HEK293 (cell line): ENCODE results near the gene NAALADL2.

ENCODE experiments used
- CTCF ChIA-PET: fragments of 350-600 bp; formaldehyde crosslinking; extraction: SDS; loops from one replicate; lab custom pipeline; 2021; ENCODE audit warnings: antibody characterized with exemption; lab: Yijun Ruan, JAX
- POLR2A ChIA-PET: fragments of 300-600 bp; formaldehyde crosslinking; extraction: SDS; loops from one replicate; lab custom pipeline; 2020; ENCODE audit warnings: antibody characterized with exemption, inconsistent platforms; lab: Yijun Ruan, JAX
- H3K27ac ChIP-seq: fragments of 200-500 bp; sonication (Bioruptor generic); 2 replicates; pipeline ENCODE4 v1.5.1; 2014; ENCODE audit warnings: low read depth, low read length, control low read depth, inconsistent platforms; ENCODE audit errors: extremely low read depth
- H3K36me3 ChIP-seq, 2 experiments: fragments of 200-500 bp in 1 of 2; sonication (Bioruptor generic) in 1 of 2; 1 replicate in 1 of 2; 2 replicates in 1 of 2; pipeline ENCODE4 v1.5.1; 2014 to 2017; ENCODE audit warnings: inconsistent platforms in 2 of 2, low read length in 2 of 2; ENCODE audit not compliant: control insufficient read depth in 2 of 2, insufficient read depth in 1 of 2
- H3K4me1 ChIP-seq: fragments of 200-500 bp; sonication (Bioruptor generic); 2 replicates; pipeline ENCODE4 v1.5.1; 2014; ENCODE audit warnings: mild to moderate bottlenecking, low read length, inconsistent platforms; ENCODE audit not compliant: control insufficient read depth, insufficient read depth
- H3K4me3 ChIP-seq: 2 replicates; pipeline ENCODE4 v1.5.1; 2011; ENCODE audit warnings: low read depth, mild to moderate bottlenecking, control low read depth, low read length, moderate library complexity
- H3K9me3 ChIP-seq: fragments of 200-500 bp; sonication (Bioruptor generic); 2 replicates; pipeline ENCODE4 v1.5.1; 2014; ENCODE audit warnings: low read depth, low read length, inconsistent platforms; ENCODE audit not compliant: control insufficient read depth, insufficient read depth
- MZF1 ChIP-seq: fragments of 450-650 bp; formaldehyde crosslinking; IDR thresholded peaks from 2 replicates; pipeline ENCODE4 v1.5.1; 2017; ENCODE audit warnings: missing biosample characterization, missing genetic modification characterization, borderline replicate concordance
- SCRT1 ChIP-seq: fragments of 450-650 bp; formaldehyde crosslinking; IDR thresholded peaks from 2 replicates; pipeline ENCODE4 v1.5.1; 2016; ENCODE audit warnings: missing biosample characterization, missing genetic modification characterization, borderline replicate concordance
- SP7 ChIP-seq: fragments of 450-650 bp; formaldehyde crosslinking; IDR thresholded peaks from 2 replicates; pipeline ENCODE4 v1.5.1; 2016; ENCODE audit warnings: missing biosample characterization, missing genetic modification characterization
- ZBTB21 ChIP-seq: fragments of 450-650 bp; formaldehyde crosslinking; IDR thresholded peaks from 2 replicates; pipeline ENCODE4 v1.5.1; 2017; ENCODE audit warnings: missing biosample characterization, missing genetic modification characterization
- ZFHX2 ChIP-seq: fragments of 450-650 bp; formaldehyde crosslinking; conservative IDR thresholded peaks from 2 replicates; pipeline ENCODE4 v1.5.1; 2016; ENCODE audit warnings: missing biosample characterization, missing genetic modification characterization
- ZNF114 ChIP-seq: fragments of 450-650 bp; formaldehyde crosslinking; IDR thresholded peaks from 2 replicates; pipeline ENCODE4 v1.5.0; 2017; ENCODE audit warnings: missing biosample characterization, missing genetic modification characterization
- ZNF140 ChIP-seq: fragments of 450-650 bp; formaldehyde crosslinking; IDR thresholded peaks from 2 replicates; pipeline ENCODE4 v1.5.1; 2016; ENCODE audit warnings: missing biosample characterization, missing genetic modification characterization
- ZNF16 ChIP-seq: fragments of 450-650 bp; formaldehyde crosslinking; IDR thresholded peaks from 2 replicates; pipeline ENCODE4 v1.5.1; 2016; ENCODE audit warnings: low read depth, missing biosample characterization, missing genetic modification characterization
- ZNF223 ChIP-seq: fragments of 450-650 bp; formaldehyde crosslinking; IDR thresholded peaks from 2 replicates; pipeline ENCODE4 v1.5.1; 2016; ENCODE audit warnings: missing biosample characterization, missing genetic modification characterization
- ZNF266 ChIP-seq: fragments of 450-650 bp; formaldehyde crosslinking; IDR thresholded peaks from 2 replicates; pipeline ENCODE4 v1.5.1; 2016; ENCODE audit warnings: missing biosample characterization, missing genetic modification characterization, low read depth
- ZNF341 ChIP-seq: fragments of 450-650 bp; formaldehyde crosslinking; IDR thresholded peaks from 2 replicates; pipeline ENCODE4; 2016; ENCODE audit warnings: low read depth, missing biosample characterization, missing genetic modification characterization
- ZNF366 ChIP-seq: fragments of 450-650 bp; formaldehyde crosslinking; conservative IDR thresholded peaks from 2 replicates; pipeline ENCODE4 v1.5.1; 2016; ENCODE audit warnings: missing biosample characterization, missing genetic modification characterization
- ZNF394 ChIP-seq: fragments of 450-650 bp; formaldehyde crosslinking; IDR thresholded peaks from 2 replicates; pipeline ENCODE4 v1.5.1; 2016; ENCODE audit warnings: missing biosample characterization, missing genetic modification characterization, mild to moderate bottlenecking, moderate library complexity, borderline replicate concordance
- ZNF404 ChIP-seq: fragments of 450-650 bp; formaldehyde crosslinking; IDR thresholded peaks from 2 replicates; pipeline ENCODE4 v1.5.1; 2017; ENCODE audit warnings: missing biosample characterization, missing genetic modification characterization
- ZNF416 ChIP-seq: fragments of 450-650 bp; formaldehyde crosslinking; IDR thresholded peaks from 2 replicates; pipeline ENCODE4 v1.5.1; 2016; ENCODE audit warnings: missing biosample characterization, missing genetic modification characterization
- ZNF449 ChIP-seq: fragments of 450-650 bp; formaldehyde crosslinking; IDR thresholded peaks from 2 replicates; pipeline ENCODE4 v1.5.1; 2017; ENCODE audit warnings: missing biosample characterization, mild to moderate bottlenecking, missing genetic modification characterization, moderate library complexity
- ZNF580 ChIP-seq: fragments of 450-650 bp; formaldehyde crosslinking; IDR thresholded peaks from 2 replicates; pipeline ENCODE4 v1.5.1; 2016; ENCODE audit warnings: missing biosample characterization, missing genetic modification characterization
- ZNF610 ChIP-seq: fragments of 450-650 bp; formaldehyde crosslinking; IDR thresholded peaks from 2 replicates; pipeline ENCODE4 v1.5.1; 2016; ENCODE audit warnings: missing biosample characterization, missing genetic modification characterization, borderline replicate concordance
- ZNF707 ChIP-seq: fragments of 450-650 bp; formaldehyde crosslinking; IDR thresholded peaks from 2 replicates; pipeline ENCODE4 v1.5.1; 2016; ENCODE audit warnings: missing biosample characterization, missing genetic modification characterization
- ZNF791 ChIP-seq: fragments of 450-650 bp; formaldehyde crosslinking; IDR thresholded peaks from 2 replicates; pipeline ENCODE4 v1.5.1; 2016; ENCODE audit warnings: missing biosample characterization, missing genetic modification characterization
- ZSCAN16 ChIP-seq: fragments of 450-650 bp; formaldehyde crosslinking; IDR thresholded peaks from 2 replicates; pipeline ENCODE4 v1.5.1; 2016; ENCODE audit warnings: missing biosample characterization, missing genetic modification characterization
- ZSCAN23 ChIP-seq: fragments of 450-650 bp; formaldehyde crosslinking; IDR thresholded peaks from 2 replicates; pipeline ENCODE4 v1.5.1; 2016; ENCODE audit warnings: missing biosample characterization, missing genetic modification characterization
- TF ChIP-seq, protein P1 (sequence below): fragments of 450-650 bp; formaldehyde crosslinking; IDR thresholded peaks from 2 replicates; pipeline ENCODE4; 2016; ENCODE audit warnings: missing biosample characterization, missing genetic modification characterization
- TF ChIP-seq, protein P2 (sequence below): fragments of 450-650 bp; formaldehyde crosslinking; IDR thresholded peaks from 2 replicates; pipeline ENCODE4 v1.5.1; 2016; ENCODE audit warnings: missing biosample characterization, missing genetic modification characterization, borderline replicate concordance
- TF ChIP-seq, protein P3 (sequence below): fragments of 450-650 bp; formaldehyde crosslinking; IDR thresholded peaks from 2 replicates; pipeline ENCODE4 v1.5.1; 2017; ENCODE audit warnings: missing biosample characterization, missing genetic modification characterization

The NAALADL2 gene

GRCh38 chr3:174857301-174857700 lies 1.8 kb upstream of the NAALADL2 start (continued):
- TF ChIP-seq ZNF449 (tag by site-specific recombination) (no peak), ZSCAN16 (tag by site-specific recombination) (no peak), ZNF416 (tag by site-specific recombination) (no peak), ZNF610 (tag by site-specific recombination) (no peak)
- TF ChIP-seq, protein P1, sequence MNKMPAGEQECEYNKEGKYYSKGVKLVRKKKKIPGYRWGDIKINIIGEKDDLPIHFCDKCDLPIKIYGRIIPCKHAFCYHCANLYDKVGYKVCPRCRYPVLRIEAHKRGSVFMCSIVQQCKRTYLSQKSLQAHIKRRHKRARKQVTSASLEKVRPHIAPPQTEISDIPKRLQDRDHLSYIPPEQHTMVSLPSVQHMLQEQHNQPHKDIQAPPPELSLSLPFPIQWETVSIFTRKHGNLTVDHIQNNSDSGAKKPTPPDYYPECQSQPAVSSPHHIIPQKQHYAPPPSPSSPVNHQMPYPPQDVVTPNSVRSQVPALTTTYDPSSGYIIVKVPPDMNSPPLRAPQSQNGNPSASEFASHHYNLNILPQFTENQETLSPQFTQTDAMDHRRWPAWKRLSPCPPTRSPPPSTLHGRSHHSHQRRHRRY (tag by site-specific recombination) = no peak

GRCh38 chr3:174858353-174858752 lies 781 bp upstream of the NAALADL2 start:
- ChIA-PET CTCF (no interaction called here), POLR2A (no interaction called here)
- TF ChIP-seq ZNF341 (tag by site-specific recombination) = no peak
- TF ChIP-seq ZSCAN23 = no peak
- no peak for TF ChIP-seq ZNF114
- no peak for TF ChIP-seq ZNF707 (tag by site-specific recombination)
- TF ChIP-seq, protein P2, sequence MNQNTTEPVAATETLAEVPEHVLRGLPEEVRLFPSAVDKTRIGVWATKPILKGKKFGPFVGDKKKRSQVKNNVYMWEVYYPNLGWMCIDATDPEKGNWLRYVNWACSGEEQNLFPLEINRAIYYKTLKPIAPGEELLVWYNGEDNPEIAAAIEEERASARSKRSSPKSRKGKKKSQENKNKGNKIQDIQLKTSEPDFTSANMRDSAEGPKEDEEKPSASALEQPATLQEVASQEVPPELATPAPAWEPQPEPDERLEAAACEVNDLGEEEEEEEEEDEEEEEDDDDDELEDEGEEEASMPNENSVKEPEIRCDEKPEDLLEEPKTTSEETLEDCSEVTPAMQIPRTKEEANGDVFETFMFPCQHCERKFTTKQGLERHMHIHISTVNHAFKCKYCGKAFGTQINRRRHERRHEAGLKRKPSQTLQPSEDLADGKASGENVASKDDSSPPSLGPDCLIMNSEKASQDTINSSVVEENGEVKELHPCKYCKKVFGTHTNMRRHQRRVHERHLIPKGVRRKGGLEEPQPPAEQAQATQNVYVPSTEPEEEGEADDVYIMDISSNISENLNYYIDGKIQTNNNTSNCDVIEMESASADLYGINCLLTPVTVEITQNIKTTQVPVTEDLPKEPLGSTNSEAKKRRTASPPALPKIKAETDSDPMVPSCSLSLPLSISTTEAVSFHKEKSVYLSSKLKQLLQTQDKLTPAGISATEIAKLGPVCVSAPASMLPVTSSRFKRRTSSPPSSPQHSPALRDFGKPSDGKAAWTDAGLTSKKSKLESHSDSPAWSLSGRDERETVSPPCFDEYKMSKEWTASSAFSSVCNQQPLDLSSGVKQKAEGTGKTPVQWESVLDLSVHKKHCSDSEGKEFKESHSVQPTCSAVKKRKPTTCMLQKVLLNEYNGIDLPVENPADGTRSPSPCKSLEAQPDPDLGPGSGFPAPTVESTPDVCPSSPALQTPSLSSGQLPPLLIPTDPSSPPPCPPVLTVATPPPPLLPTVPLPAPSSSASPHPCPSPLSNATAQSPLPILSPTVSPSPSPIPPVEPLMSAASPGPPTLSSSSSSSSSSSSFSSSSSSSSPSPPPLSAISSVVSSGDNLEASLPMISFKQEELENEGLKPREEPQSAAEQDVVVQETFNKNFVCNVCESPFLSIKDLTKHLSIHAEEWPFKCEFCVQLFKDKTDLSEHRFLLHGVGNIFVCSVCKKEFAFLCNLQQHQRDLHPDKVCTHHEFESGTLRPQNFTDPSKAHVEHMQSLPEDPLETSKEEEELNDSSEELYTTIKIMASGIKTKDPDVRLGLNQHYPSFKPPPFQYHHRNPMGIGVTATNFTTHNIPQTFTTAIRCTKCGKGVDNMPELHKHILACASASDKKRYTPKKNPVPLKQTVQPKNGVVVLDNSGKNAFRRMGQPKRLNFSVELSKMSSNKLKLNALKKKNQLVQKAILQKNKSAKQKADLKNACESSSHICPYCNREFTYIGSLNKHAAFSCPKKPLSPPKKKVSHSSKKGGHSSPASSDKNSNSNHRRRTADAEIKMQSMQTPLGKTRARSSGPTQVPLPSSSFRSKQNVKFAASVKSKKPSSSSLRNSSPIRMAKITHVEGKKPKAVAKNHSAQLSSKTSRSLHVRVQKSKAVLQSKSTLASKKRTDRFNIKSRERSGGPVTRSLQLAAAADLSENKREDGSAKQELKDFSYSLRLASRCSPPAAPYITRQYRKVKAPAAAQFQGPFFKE (tag by site-specific recombination) = no peak
- TF ChIP-seq ZFHX2 (tag by site-specific recombination) = no peak
- TF ChIP-seq ZNF404 (tag by site-specific recombination) = no peak
- TF ChIP-seq, protein P3, sequence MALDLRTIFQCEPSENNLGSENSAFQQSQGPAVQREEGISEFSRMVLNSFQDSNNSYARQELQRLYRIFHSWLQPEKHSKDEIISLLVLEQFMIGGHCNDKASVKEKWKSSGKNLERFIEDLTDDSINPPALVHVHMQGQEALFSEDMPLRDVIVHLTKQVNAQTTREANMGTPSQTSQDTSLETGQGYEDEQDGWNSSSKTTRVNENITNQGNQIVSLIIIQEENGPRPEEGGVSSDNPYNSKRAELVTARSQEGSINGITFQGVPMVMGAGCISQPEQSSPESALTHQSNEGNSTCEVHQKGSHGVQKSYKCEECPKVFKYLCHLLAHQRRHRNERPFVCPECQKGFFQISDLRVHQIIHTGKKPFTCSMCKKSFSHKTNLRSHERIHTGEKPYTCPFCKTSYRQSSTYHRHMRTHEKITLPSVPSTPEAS (tag by site-specific recombination) = no peak
- no peak for TF ChIP-seq ZNF366 (tag by site-specific recombination)
- no peak for TF ChIP-seq ZNF266 (tag by site-specific recombination)
- TF ChIP-seq ZNF580 (tag by site-specific recombination) = no peak
- no peak for TF ChIP-seq SP7 (tag by site-specific recombination)
- TF ChIP-seq ZBTB21 (tag by site-specific recombination) = no peak
- no peak for TF ChIP-seq ZNF791 (tag by site-specific recombination)
- no peak for TF ChIP-seq ZNF394 (tag by site-specific recombination)
- TF ChIP-seq MZF1 = no peak
- TF ChIP-seq SCRT1 (tag by site-specific recombination) = no peak
- TF ChIP-seq ZNF223 = no peak
- TF ChIP-seq ZNF140 = no peak
- no peak for TF ChIP-seq ZNF16 (tag by site-specific recombination)
- Histone ChIP-seq H3K4me3 (no peak overlapping the region), H3K36me3 (no peaks in the 10 kb centered on the region), H3K4me1 (no peaks in the 10 kb centered on the region), H3K27ac (no peak overlapping the region), H3K9me3 (no peaks in the 10 kb centered on the region)
